Small intestine (tissue), 7 donors: ENCODE data around the gene RIMBP3C. TPM values are rescaled to one million over a fixed set of nuclear protein-coding genes. Genes with fewer than 3 reads are reported as not detected.
"Not testable (repeated sequence)": the region's sequence is repeated elsewhere in the genome, so short reads cannot be mapped to it uniquely, and the experiment has no call there.

ENCODE experiments used
- DNase-seq, 2 donors: peaks; one replicate each; pipeline versions ENCODE4 v3.0.0 to v3.0.0-alpha.2; 2013
- FAIRE-seq: peaks from 2 replicates; lab custom pipeline; 2012; peaks lifted over from hg19 to GRCh38; lab: Jason Lieb, UNC
- H3K27ac ChIP-seq, 3 donors: one replicate each; pipeline ENCODE4 v1.5.1; 2013; ENCODE audit warnings: low read length in 2 of 3, mild to moderate bottlenecking in 2 of 3, control low read depth in 1 of 3, inconsistent platforms in 1 of 3, low read depth in 1 of 3, moderate library complexity in 1 of 3
- H3K27me3 ChIP-seq, 3 donors: one replicate each; pipeline ENCODE4 v1.6.1; 2013; ENCODE audit warnings: low read length in 3 of 3, inconsistent platforms in 1 of 3; ENCODE audit not compliant: control insufficient read depth in 3 of 3, insufficient read depth in 3 of 3
- H3K36me3 ChIP-seq, 3 donors: one replicate each; pipeline ENCODE4 v1.6.1; 2013; ENCODE audit warnings: low read length in 3 of 3, inconsistent platforms in 1 of 3, low read depth in 1 of 3, mild to moderate bottlenecking in 1 of 3, moderate library complexity in 1 of 3; ENCODE audit not compliant: control insufficient read depth in 3 of 3, insufficient read depth in 2 of 3
- H3K4me1 ChIP-seq, 3 donors: one replicate each; pipeline ENCODE4 v1.6.1; 2013; ENCODE audit warnings: low read length in 2 of 3, inconsistent platforms in 1 of 3, low read depth in 1 of 3, mild to moderate bottlenecking in 1 of 3, moderate library complexity in 1 of 3; ENCODE audit not compliant: control insufficient read depth in 3 of 3, insufficient read depth in 2 of 3
- H3K4me3 ChIP-seq, 3 donors: one replicate each; pipeline ENCODE4 v1.5.1; 2013; ENCODE audit warnings: low read length in 3 of 3, control low read depth in 1 of 3, inconsistent platforms in 1 of 3, low read depth in 1 of 3, mild to moderate bottlenecking in 1 of 3, moderate library complexity in 1 of 3
- H3K9me3 ChIP-seq, 2 donors: one replicate each; pipeline ENCODE4 v1.6.1; 2013; ENCODE audit warnings: low read depth in 1 of 2, low read length in 1 of 2; ENCODE audit not compliant: control insufficient read depth in 2 of 2, insufficient read depth in 1 of 2
- WGBS, 3 donors: extraction: QIAGEN DNeasy Blood & Tissue Kit; methylation state at CpG; one replicate each; pipeline ENCODE4 v1.1.7; 2013; 5-methylcytosine and 5-hydroxymethylcytosine counted together
- polyA plus RNA-seq, 4 donors: library from polyadenylated mRNA; stranded (reverse) in 3 of 4; unstranded in 1 of 4; fragments of 200-250 nt in 3 of 4; fragments of 120-200 nt in 1 of 4; gene quantifications; one replicate each; pipeline versions ENCODE4 v1.2.1 to v1.2.3, GENCODE V29; 2013
- donor health status: healthy with polysubstance abuse.
- donor health status: control.
- donor health status: control.
- donor health status: Bipolar disorder and iron deficiency.
- donor health status: healthy.

RIMBP3C gene
- polyA plus RNA-seq, 4 donors, result 0.04 to 0.06 TPM; not detected in 2

DNA sequence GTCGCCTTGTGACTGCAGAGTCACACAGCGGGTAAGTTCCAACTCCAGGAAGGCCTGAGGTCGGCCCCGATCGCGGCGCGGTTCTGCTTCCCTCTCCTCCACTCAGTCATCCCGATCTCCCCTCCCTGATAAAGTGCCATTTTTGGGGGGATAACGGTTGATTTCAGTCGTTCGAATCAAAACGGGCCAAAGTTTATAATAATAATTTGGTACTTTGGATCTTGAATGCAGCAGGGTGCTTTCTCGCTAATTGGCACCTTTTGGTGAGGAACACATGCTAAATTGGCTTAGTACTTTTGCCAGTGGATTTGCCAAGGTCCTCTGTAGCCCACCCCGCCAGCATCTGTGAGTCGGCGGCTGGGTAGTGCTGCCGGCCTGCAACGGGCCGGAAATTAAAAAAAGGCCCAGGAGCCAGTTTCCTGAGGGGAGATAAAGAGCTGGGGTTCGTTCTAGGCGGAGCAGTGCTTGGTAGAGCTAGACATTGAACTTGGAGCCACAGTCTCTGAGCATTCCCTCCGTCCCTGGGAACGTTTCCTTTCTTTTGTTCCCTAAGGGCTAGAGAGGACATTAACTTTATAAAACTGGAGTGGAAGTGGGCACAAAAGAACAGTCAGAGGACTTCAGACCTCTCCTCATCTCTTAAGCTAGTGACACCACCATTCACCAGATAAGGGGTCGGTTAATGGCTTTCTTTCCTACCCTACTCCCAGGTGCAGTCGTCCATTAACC, 17.2 kb upstream of the RIMBP3C start:
- no peak for FAIRE-seq
- Histone ChIP-seq H3K4me3 (peak overlapping the region; percentile 68 to 96 (median 90)), H3K4me1 (peaks cover 4 to 26% (median 18%) of the 10 kb centered on the region in 3 donors), H3K9me3 (no peaks in the 10 kb centered on the region), H3K36me3 (peaks cover 0 to 12% (median 0%) of the 10 kb centered on the region in 3 donors), H3K27me3 (no peaks in the 10 kb centered on the region), H3K27ac (peak overlapping the region; percentile 93 to 96 (median 95))
- WGBS, 3 donors, result 0 to 1% (median 1%) methylated on average over 26 of the region's 26 CpGs
- DNase-seq, result peak; percentile 66 to 75

DNA sequence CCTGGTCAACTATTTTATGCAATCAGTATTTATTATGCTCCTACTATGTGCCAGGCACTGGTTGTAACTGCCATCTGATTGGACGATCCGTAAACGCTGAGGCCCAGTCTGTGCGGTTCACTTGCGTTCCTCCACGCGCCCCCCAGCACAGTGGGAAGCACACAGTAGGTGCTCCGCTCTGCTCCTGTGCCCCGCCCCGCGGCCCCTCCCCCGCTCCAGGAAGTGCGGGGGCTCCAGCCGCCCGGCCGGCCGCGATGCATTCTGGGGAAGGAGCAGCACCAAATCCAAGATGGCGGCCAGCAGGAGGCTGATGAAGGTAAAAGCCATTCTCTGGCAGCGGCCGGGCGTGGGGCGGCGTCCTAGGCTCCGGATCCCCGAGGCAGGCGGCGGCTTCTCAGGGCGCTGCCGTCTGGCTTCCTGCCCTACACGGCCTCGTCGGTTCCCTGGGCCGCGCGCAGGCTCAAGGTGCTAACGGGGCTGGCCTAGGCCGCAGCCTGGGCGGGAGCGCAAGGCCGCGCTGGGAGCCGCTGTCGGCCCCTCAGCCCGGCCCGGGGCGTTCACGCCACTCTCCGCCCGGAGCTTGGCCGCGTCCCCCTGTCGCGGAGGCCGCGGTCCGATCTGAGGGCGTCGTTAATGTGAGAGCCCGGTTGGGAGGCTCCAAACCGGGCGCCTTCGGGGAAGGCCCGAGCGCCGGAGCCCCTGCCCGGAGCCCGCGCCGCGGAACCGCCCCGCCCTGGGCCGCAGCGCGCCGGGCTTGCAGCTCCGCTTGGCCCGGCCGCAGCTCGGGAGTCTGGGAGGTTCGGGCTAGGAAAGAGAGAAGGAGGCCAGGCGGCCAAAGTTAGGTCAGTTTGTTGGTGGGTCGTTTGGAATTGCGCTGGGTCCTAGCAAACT, 16.4 kb upstream of the RIMBP3C start, which contains the start of gene UBE2L3:
Gene UBE2L3, plus strand, starts transcription at position 259 of the 891 bp plus-strand sequence. Its CDS starts 31 bp downstream, at position 290.
- FAIRE-seq (no peak), DNase-seq (peak; percentile 83 to 93)
- H3K36me3 ChIP-seq, result peaks cover 0 to 10% (median 0%) of the 10 kb centered on the region in 3 donors
- no peaks in the 10 kb centered on the region for H3K27me3 ChIP-seq
- peaks cover 0 to 18% (median 16%) of the 10 kb centered on the region in 3 donors for H3K4me1 ChIP-seq
- peak within 1 kb of the TSS; percentile 93 to 96 (median 95) for H3K27ac ChIP-seq
- peak within 1 kb of the TSS; percentile 68 to 96 (median 90) for H3K4me3 ChIP-seq
- 0 to 1% (median 0%) methylated on average over 56 to 85 of the region's 85 CpGs for WGBS, 3 donors
- H3K9me3 ChIP-seq, result no peaks in the 10 kb centered on the region

- H3K27me3 ChIP-seq, result no peaks in the 10 kb centered on the region
- peaks cover 0 to 9% (median 3%) of the 10 kb centered on the region in 3 donors for H3K4me1 ChIP-seq
- FAIRE-seq (no peak), DNase-seq (no peak)
- H3K4me3 ChIP-seq, result no peak overlapping the region
- H3K36me3 ChIP-seq, result peaks cover 0 to 1% (median 0%) of the 10 kb centered on the region in 3 donors
- 87 to 91% (median 88%) methylated on average over 6 of the region's 6 CpGs for WGBS, 3 donors
- no peaks in the 10 kb centered on the region for H3K9me3 ChIP-seq
- H3K27ac ChIP-seq, result no peak overlapping the region
Measured at GRCh38 chr22:21564411-21564810, 13.2 kb upstream of the RIMBP3C start.

DNA sequence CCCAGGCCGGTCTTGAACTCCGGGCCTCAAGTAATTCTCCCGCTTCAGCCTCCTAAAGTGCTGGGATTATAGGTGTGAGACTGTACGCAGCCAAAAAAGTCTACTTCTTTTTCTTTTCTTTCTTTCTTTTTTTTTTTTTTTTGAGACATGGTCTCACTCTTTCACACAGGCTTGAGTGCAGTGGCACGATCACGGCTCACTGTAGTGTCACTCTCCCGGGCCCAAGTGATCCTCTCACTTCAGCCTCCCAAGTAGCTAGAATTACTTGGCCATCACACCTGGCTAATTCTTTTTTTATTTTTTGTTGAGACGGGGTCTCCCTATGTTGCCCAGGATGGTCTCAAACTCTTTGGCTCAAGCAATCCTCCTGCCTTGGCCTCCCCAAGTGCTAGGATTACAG, 12.7 kb upstream of the RIMBP3C start:
- DNase-seq, result no peak
- 94% methylated on average over 8 of the region's 8 CpGs for WGBS, 3 donors
- Histone ChIP-seq H3K36me3 (no peaks in the 10 kb centered on the region), H3K27me3 (no peaks in the 10 kb centered on the region), H3K27ac (no peak overlapping the region), H3K4me3 (no peak overlapping the region), H3K9me3 (no peaks in the 10 kb centered on the region), H3K4me1 (peaks cover 0 to 5% (median 2%) of the 10 kb centered on the region in 3 donors)
- no peak for FAIRE-seq

DNA sequence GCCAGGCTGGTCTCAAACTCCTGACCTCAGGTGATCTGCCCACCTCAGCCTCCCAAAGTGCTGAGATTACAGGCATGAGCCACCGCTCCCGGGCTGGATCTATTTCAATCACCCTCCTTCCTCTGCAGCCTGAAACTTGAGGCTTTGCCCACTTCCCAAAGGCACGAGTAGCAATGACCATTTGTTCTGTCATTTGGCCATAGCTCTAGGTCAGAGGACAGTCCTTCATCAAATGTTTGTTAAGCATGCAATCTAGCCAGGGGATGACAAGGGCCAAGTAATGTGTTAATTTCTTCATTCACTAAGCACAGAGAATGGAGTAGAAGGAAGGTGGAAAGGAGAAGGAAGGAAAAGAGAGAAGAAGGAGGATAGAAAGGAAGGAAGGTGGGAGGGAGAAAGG, 9.4 kb upstream of the RIMBP3C start:
- H3K27me3 ChIP-seq, H3K9me3 ChIP-seq, DNase-seq, FAIRE-seq, H3K27ac ChIP-seq, H3K4me1 ChIP-seq, H3K4me3 ChIP-seq, H3K36me3 ChIP-seq: not testable (repeated sequence)
- WGBS, 3 donors, result 17% methylated on average over 1 of the region's 3 CpGs; no CpG with 5 or more reads in 2 of the 3 donors

GRCh38 chr22:21559345-21560125, 8.3 kb upstream of the RIMBP3C start:
- H3K4me3 ChIP-seq, H3K27ac ChIP-seq, H3K9me3 ChIP-seq, H3K27me3 ChIP-seq, H3K4me1 ChIP-seq, FAIRE-seq, H3K36me3 ChIP-seq, DNase-seq: not testable (repeated sequence)
- 65 to 70% (median 69%) methylated on average over 5 of the region's 10 CpGs for WGBS, 3 donors

DNA sequence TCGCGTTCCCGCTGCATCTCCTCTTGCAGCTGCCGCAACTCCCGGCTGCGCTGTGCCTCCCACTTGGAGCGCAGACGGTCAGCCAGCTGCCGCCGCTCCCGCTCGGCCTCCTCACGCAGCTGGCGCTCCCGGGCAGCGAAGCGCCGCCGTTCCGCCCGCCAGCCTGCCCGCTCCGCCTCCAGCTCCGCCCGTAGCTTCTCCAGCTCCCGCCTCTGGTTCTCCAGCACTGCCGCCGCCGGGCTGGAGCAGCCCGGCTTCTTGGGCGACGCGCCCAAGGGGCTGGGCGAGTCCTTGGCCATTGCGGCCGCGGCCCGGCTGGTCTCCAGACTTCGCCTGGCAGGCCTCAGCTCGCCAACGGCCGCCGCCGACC, 598 bp downstream of the RIMBP3C start:
- not testable (repeated sequence) for H3K4me1 ChIP-seq, FAIRE-seq, H3K36me3 ChIP-seq, H3K27me3 ChIP-seq, H3K4me3 ChIP-seq, H3K27ac ChIP-seq, H3K9me3 ChIP-seq, DNase-seq
- WGBS, 3 donors, result no CpG with 5 or more reads among the region's 44 CpGs
